Measurements from ENCODE around the gene KCNQ5.

The KCNQ5 gene

DNA sequence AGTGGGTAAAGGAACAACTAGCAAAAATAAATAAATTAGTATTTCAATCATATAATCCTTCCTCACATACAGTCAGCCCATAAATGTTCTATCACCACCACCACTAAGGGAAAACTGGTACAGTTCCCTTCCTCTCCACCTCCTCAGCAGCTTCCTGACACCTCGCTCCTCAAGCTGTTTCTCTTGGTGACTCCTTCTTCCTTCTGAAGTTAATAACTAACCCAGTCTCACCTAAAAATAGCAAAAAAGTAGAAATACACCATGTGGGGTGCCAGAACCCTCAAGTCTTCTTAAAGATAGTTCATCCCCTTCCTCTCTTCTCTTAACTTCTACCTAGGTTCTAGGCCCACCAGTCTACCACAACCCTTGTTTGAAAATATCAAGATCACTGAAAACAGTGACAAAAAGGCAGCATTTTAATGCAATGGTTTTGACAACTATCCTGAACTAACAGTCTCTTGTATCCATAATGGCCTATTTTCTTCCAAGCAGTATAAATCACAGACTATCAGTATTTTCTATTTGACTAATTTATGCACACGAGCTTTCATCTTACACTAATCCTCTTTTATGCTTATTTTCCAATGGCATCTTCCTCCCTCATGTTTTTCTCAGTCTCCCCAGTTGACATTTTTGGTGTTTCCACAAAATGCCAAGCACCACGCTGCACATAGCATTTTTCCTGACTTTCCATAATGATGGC lies 518.0 kb downstream of the KCNQ5 start:
- Histone ChIP-seq H3K27me3 (ENCODE audit: low read depth) (no peaks in the 10 kb centered on the region), H3K9me3 (no peaks in the 10 kb centered on the region), H3K4me1 (no peaks in the 10 kb centered on the region), H3K36me3 (replicated peaks) (no peaks in the 10 kb centered on the region), H3K4me3 (no peak overlapping the region)
- in situ Hi-C loops (cut with MboI; ENCODE audit: low sequenced_read_pairs): no loop called here
- no peak for DNase-seq (ENCODE audit: low spot score in 2 of 2)

- no peaks in the 10 kb centered on the region for H3K36me3 ChIP-seq (replicated peaks)
- no peak overlapping the region for H3K4me3 ChIP-seq
- in situ Hi-C loops (cut with MboI; ENCODE audit: low sequenced_read_pairs): no loop called here
- H3K27me3 ChIP-seq (ENCODE audit: low read depth): no peaks in the 10 kb centered on the region
- H3K9me3 ChIP-seq: no peaks in the 10 kb centered on the region
- H3K4me1 ChIP-seq: no peaks in the 10 kb centered on the region
- no peak for DNase-seq (ENCODE audit: low spot score in 2 of 2)
Measured at GRCh38 chr6:73143551-73143950, 521.7 kb downstream of the KCNQ5 start.

- Histone ChIP-seq H3K36me3 (replicated peaks) (no peaks in the 10 kb centered on the region), H3K4me3 (no peak overlapping the region), H3K4me1 (no peaks in the 10 kb centered on the region), H3K27me3 (ENCODE audit: low read depth) (no peaks in the 10 kb centered on the region), H3K9me3 (no peaks in the 10 kb centered on the region)
- in situ Hi-C loops (cut with MboI; ENCODE audit: low sequenced_read_pairs): no loop called here
- no peak for DNase-seq (ENCODE audit: low spot score in 2 of 2)
Measured at GRCh38 chr6:73144516-73144915, 522.7 kb downstream of the KCNQ5 start.

- in situ Hi-C loops (cut with MboI; ENCODE audit: low sequenced_read_pairs): no loop called here
- H3K36me3 ChIP-seq (replicated peaks): no peaks in the 10 kb centered on the region
- H3K9me3 ChIP-seq: no peaks in the 10 kb centered on the region
- H3K4me3 ChIP-seq: no peak overlapping the region
- no peak for DNase-seq (ENCODE audit: low spot score in 2 of 2)
- H3K27me3 ChIP-seq (ENCODE audit: low read depth): no peaks in the 10 kb centered on the region
- H3K4me1 ChIP-seq: no peaks in the 10 kb centered on the region
Measured at GRCh38 chr6:73145690-73146089, 523.8 kb downstream of the KCNQ5 start.

DNA sequence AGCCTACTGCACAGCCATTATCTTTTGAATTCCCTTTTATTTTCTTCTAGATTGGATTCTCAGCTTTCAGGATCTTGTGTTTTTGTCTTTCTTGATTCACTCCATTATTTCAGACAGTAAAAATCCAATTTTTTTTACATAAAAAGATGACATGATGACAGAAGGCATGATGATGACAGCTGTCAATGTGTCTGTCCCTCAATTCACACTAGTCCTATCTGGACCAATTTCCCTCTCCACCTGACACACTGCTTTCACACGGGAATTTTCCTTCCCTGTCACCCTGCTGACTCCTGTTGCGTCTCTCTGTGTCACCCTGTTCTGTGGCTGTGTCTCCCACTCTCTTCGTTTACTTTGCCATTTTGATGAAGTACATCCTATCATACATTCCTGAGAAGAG lies 529.9 kb downstream of the KCNQ5 start:
- DNase-seq (ENCODE audit: low spot score in 2 of 2): no peak
- no peaks in the 10 kb centered on the region for H3K36me3 ChIP-seq (replicated peaks)
- in situ Hi-C loops (cut with MboI; ENCODE audit: low sequenced_read_pairs): no loop called here
- H3K4me3 ChIP-seq: no peak overlapping the region
- H3K9me3 ChIP-seq: no peaks in the 10 kb centered on the region
- H3K27me3 ChIP-seq (ENCODE audit: low read depth): 0 out of 2 replicates have a peak, but pooled peaks cover 4% of the 10 kb centered on the region
- no peaks in the 10 kb centered on the region for H3K4me1 ChIP-seq

- Histone ChIP-seq H3K27me3 (ENCODE audit: low read depth) (0 out of 2 replicates have a peak, but pooled peaks cover 4% of the 10 kb centered on the region), H3K36me3 (replicated peaks) (no peaks in the 10 kb centered on the region), H3K4me1 (no peaks in the 10 kb centered on the region), H3K4me3 (no peak overlapping the region), H3K9me3 (no peaks in the 10 kb centered on the region)
- in situ Hi-C loops (cut with MboI; ENCODE audit: low sequenced_read_pairs): no loop called here
- DNase-seq (ENCODE audit: low spot score in 2 of 2): no peak
Measured at GRCh38 chr6:73152556-73152955, 530.7 kb downstream of the KCNQ5 start.

GRCh38 chr6:73152966-73153757 lies 531.3 kb downstream of the KCNQ5 start:
- in situ Hi-C loops (cut with MboI; ENCODE audit: low sequenced_read_pairs): no loop called here

DNA sequence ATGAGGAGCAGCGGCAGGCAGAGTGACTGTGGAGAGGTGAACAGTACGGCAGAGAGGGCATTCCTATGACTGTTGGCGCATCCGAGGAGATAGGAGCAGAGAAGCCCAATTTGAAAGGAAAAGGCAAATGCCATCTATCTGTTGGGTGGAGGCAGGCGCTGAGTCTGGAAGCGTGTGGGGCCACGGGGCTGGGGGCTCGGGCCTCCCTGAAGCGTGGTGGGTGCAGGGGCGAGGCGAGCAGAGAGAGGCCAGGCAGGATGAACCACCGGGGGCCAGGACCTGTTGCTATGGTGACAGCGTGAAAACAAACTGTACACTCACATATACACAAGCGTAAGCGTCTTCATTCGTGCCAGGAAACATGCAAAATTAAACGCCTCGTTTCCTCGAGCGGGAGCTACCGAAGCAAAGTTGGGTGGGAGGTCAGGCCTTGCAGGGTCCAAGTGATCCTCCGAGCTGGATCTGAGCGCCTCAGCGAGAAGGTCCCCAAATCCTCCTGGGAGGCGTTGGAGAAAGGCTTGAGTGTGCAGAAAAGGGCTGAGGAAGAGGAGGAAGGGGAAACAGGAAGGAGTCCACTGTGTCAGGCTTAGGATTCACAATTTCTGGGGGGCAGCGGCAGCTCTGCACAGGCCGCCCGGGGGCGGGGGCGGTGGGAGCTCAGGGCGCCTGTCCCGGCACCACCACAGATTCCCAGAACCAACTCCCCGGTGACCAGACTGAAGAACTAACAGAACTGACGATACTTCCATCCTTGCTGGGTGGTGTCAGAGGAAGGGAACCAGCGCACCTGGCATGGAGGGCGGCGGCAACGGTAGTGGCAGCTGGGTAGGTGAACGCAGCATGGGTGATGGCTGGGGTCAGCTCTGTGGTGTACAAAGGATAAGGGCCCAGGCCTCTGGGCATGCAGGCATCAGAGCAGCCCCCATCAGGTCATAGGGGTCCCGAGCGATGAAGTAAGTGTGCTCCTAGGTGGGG lies 535.2 kb downstream of the KCNQ5 start:
- no peak for DNase-seq (ENCODE audit: low spot score in 2 of 2)
- Histone ChIP-seq H3K4me1 (no peaks in the 10 kb centered on the region), H3K9me3 (no peaks in the 10 kb centered on the region), H3K27me3 (ENCODE audit: low read depth) (0 out of 2 replicates have a peak, but pooled peaks cover 4% of the 10 kb centered on the region), H3K4me3 (no peak overlapping the region), H3K36me3 (replicated peaks) (no peaks in the 10 kb centered on the region)
- in situ Hi-C loops (cut with MboI; ENCODE audit: low sequenced_read_pairs): no loop called here

More at GRCh38 chr6:73152966-73153757, 531.3 kb downstream of the KCNQ5 start:
- Histone ChIP-seq H3K27me3 (ENCODE audit: low read depth) (0 out of 2 replicates have a peak, but pooled peaks cover 4% of the 10 kb centered on the region), H3K4me1 (no peaks in the 10 kb centered on the region), H3K9me3 (no peaks in the 10 kb centered on the region), H3K4me3 (no peak overlapping the region), H3K36me3 (replicated peaks) (no peaks in the 10 kb centered on the region)
- DNase-seq (ENCODE audit: low spot score in 2 of 2): no peak

DNA sequence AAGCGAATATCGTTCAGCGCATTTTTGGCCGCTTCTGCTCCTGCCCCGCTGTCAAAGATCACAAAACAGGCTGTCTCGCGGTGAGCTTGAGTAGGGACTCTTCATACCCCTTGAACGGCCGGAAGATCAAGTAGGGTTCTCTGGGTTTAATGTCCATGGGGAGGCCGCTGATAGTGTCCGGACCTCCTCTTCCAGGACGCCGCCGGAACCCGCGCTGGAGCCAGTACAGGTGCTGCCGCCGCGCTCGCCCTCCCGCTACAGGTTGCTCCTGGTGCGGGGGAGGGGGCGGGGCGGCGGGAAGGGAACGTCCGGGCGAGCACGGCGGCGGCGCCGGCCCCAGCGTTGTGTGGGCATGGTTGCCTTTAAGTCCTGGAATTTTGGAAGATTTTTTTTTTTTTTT lies 536.0 kb downstream of the KCNQ5 start:
- Histone ChIP-seq H3K36me3 (replicated peaks) (no peaks in the 10 kb centered on the region), H3K4me3 (no peak overlapping the region), H3K9me3 (no peaks in the 10 kb centered on the region), H3K27me3 (ENCODE audit: low read depth) (0 out of 2 replicates have a peak, but pooled peaks cover 2% of the 10 kb centered on the region), H3K4me1 (no peaks in the 10 kb centered on the region)
- no peak for DNase-seq (ENCODE audit: low spot score in 2 of 2)
- in situ Hi-C loops (cut with MboI; ENCODE audit: low sequenced_read_pairs): no loop called here

- DNase-seq (ENCODE audit: low spot score in 2 of 2): no peak
- Histone ChIP-seq H3K4me3 (no peak overlapping the region), H3K36me3 (replicated peaks) (no peaks in the 10 kb centered on the region), H3K9me3 (no peaks in the 10 kb centered on the region), H3K4me1 (no peaks in the 10 kb centered on the region), H3K27me3 (ENCODE audit: low read depth) (no peaks in the 10 kb centered on the region; the same call in 1 of the 2 replicates)
- in situ Hi-C loops (cut with MboI; ENCODE audit: low sequenced_read_pairs): no loop called here
Measured at GRCh38 chr6:73169111-73169510, 547.2 kb downstream of the KCNQ5 start.

- no peaks in the 10 kb centered on the region; the same call in 1 of the 2 replicates for H3K27me3 ChIP-seq (ENCODE audit: low read depth)
- no peaks in the 10 kb centered on the region for H3K4me1 ChIP-seq
- in situ Hi-C loops (cut with MboI; ENCODE audit: low sequenced_read_pairs): no loop called here
- H3K36me3 ChIP-seq (replicated peaks): no peaks in the 10 kb centered on the region
- no peaks in the 10 kb centered on the region for H3K9me3 ChIP-seq
- no peak for DNase-seq (ENCODE audit: low spot score in 2 of 2)
- no peak overlapping the region for H3K4me3 ChIP-seq
Measured at GRCh38 chr6:73169633-73170032, 547.8 kb downstream of the KCNQ5 start.

DNA sequence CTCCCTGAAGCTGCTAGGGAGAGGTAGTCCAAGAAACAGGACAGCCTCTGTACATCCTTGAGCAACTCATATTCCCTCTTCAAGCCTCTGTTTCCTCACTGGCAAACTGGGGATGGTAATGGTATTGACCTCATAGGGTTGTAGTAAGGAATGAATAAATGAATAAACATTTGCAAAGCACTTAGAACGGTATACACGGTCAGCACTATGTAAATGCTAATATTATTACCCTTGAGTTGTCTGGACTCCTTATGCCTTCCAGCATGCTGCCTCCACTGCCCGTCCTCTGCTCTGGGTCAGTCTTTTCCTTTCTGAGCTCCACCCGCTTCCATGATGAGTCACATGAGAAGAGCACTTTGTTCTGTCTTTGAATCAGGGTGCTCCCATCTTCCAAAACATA lies 552.8 kb downstream of the KCNQ5 start:
- H3K4me1 ChIP-seq: no peaks in the 10 kb centered on the region
- no peak overlapping the region for H3K4me3 ChIP-seq
- H3K27me3 ChIP-seq (ENCODE audit: low read depth): no peaks in the 10 kb centered on the region; the same call in 1 of the 2 replicates
- DNase-seq (ENCODE audit: low spot score in 2 of 2): no peak
- H3K36me3 ChIP-seq (replicated peaks): no peaks in the 10 kb centered on the region
- in situ Hi-C loops (cut with MboI; ENCODE audit: low sequenced_read_pairs): no loop called here
- H3K9me3 ChIP-seq: no peaks in the 10 kb centered on the region

DNA sequence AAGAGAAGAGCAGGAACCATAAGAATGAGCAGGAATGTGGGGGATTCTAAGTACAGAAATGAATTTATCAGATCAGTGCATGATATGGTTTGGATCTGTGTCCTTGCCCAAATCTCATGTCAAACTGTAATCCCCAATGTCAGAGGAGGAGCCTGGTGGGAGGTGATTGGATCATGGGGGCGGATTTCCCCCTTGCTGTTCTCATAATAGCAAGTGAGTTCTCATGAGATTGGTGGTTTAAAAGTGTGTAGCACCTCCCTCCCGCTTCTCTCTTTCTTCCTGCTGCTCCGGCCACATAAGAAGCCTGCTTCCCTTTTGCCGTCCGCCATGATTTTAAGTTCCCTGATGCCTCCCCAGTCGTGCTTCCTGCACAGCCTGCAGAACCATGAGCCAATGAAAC lies 554.2 kb downstream of the KCNQ5 start:
- Histone ChIP-seq H3K36me3 (replicated peaks) (no peaks in the 10 kb centered on the region), H3K4me1 (no peaks in the 10 kb centered on the region), H3K9me3 (no peaks in the 10 kb centered on the region), H3K27me3 (ENCODE audit: low read depth) (no peaks in the 10 kb centered on the region; the same call in 1 of the 2 replicates), H3K4me3 (no peak overlapping the region)
- no peak for DNase-seq (ENCODE audit: low spot score in 2 of 2)
- in situ Hi-C loops (cut with MboI; ENCODE audit: low sequenced_read_pairs): no loop called here
